ENCODE data around the gene SMC2.
A peak's percentile ranks its signal among the peaks of the same experiment; 100 is the strongest.

Gene SMC2

DNA sequence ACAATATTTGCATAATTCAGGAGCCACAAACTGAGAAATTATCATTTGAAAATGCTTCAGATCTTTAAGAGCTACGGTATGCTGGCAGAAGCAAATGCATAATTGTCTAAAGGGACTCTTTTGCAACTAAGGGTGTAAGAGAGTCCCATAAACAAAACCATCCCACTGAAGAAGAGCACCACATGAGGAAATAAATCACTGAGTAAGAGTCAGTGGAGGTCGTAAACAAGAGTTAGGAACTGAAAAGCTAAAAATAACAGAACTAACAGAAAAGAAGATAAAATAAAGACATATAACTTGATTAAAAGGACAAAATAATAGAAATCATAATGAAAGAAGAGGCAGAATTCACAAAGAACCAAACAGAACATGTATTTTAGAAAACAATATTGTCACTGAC is 3.5 kb upstream of the SMC2 start:
- TF ChIP-seq, protein P1, sequence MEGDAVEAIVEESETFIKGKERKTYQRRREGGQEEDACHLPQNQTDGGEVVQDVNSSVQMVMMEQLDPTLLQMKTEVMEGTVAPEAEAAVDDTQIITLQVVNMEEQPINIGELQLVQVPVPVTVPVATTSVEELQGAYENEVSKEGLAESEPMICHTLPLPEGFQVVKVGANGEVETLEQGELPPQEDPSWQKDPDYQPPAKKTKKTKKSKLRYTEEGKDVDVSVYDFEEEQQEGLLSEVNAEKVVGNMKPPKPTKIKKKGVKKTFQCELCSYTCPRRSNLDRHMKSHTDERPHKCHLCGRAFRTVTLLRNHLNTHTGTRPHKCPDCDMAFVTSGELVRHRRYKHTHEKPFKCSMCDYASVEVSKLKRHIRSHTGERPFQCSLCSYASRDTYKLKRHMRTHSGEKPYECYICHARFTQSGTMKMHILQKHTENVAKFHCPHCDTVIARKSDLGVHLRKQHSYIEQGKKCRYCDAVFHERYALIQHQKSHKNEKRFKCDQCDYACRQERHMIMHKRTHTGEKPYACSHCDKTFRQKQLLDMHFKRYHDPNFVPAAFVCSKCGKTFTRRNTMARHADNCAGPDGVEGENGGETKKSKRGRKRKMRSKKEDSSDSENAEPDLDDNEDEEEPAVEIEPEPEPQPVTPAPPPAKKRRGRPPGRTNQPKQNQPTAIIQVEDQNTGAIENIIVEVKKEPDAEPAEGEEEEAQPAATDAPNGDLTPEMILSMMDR (IDR thresholded peaks at IDR 0.05; ENCODE audit: low read depth, low read length): no peak
- peak overlapping the region; percentile 49; the same call in 1 of the 2 replicates for H3K4me3 ChIP-seq (ENCODE audit: low read depth, low read length)

GRCh38 chr9:104091116-104091515 is 3.0 kb upstream of the SMC2 start:
- TF ChIP-seq, protein P1 (IDR thresholded peaks at IDR 0.05; ENCODE audit: low read depth, low read length): no peak
- peak overlapping the region; percentile 49 for H3K4me3 ChIP-seq (ENCODE audit: low read depth, low read length)

DNA sequence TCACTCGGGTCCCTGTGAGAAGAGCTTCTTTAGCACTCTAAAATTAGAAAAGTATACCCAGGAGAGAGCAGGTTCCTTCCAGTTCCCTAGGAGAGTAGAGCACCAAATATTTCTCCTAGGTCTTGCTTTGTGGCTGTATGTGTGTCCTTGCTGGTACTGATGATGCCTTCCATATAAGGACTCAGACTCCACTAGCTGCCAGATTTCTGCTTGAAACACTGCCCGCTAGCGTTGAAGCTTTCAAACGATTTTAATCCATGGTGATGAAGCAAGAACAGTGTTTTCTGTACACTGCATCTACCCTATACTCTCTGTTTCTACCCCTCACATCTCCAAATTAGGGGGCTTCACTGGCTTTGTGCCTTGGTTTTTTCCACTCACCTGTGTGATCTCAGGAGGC is 2.4 kb upstream of the SMC2 start:
- TF ChIP-seq, protein P1 (IDR thresholded peaks at IDR 0.05; ENCODE audit: low read depth, low read length): no peak
- peak overlapping the region; percentile 49 for H3K4me3 ChIP-seq (ENCODE audit: low read depth, low read length)

- H3K4me3 ChIP-seq (ENCODE audit: low read depth, low read length): no peak overlapping the region
Measured at GRCh38 chr9:104092192-104092591, 1.9 kb upstream of the SMC2 start.

GRCh38 chr9:104092875-104093600 is 1.1 kb upstream of the SMC2 start:
- TF ChIP-seq, protein P1 (IDR thresholded peaks at IDR 0.05; ENCODE audit: low read depth, low read length): no peak
- peak overlapping the region; percentile 82 for H3K4me3 ChIP-seq (ENCODE audit: low read depth, low read length)

More at GRCh38 chr9:104092192-104092591, 1.9 kb upstream of the SMC2 start:
- TF ChIP-seq, protein P1 (IDR thresholded peaks at IDR 0.05; ENCODE audit: low read depth, low read length): no peak

DNA sequence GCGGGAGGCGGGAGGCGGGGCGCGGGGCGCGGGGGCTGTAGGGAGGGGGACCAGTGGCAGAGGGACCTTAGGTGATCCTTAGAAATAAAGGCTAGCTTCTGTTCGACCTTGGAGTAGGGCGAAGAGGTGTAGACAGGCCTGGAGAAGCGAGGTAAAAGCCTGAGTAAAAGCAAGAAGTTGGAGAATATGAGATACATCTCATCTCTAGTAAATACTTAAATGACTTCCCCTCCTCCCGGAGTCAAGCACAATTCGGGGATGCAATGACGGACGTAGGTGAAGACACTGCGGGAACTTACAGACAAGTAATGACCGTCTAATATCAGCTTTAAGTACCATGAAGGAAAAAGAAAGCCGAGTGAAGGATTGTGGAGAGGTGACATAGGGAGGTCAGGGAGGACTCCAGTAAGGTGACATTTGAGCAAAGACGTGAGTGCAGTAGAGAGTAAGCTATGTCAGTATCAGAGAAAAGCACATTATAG is 466 bp downstream of the SMC2 start:
- TF ChIP-seq, protein P1 (IDR thresholded peaks at IDR 0.05; ENCODE audit: low read depth, low read length): no peak

GRCh38 chr9:104099630-104100029 is 5.5 kb downstream of the SMC2 start:
- TF ChIP-seq, protein P1 (IDR thresholded peaks at IDR 0.05; ENCODE audit: low read depth, low read length): no peak
- no peak overlapping the region for H3K4me3 ChIP-seq (ENCODE audit: low read depth, low read length)

More for the DNA sequence above, 466 bp downstream of the SMC2 start:
- H3K4me3 ChIP-seq (ENCODE audit: low read depth, low read length): peak overlapping the region; percentile 82

Data from WI38 (cell line).